Right lobe of liver (tissue), 4 donors: ENCODE measurements around the gene BCAN.

Experiments
- CTCF ChIP-seq, 4 donors: fragments of 200-600 bp in 3 of 4; fragments of 450-650 bp in 1 of 4; IDR thresholded peaks; one replicate each; pipeline versions ENCODE4 v1.5.1 to v1.8.0; 2016 to 2022; ENCODE audit warnings: antibody characterized with exemption in 4 of 4, mild to moderate bottlenecking in 2 of 4
- POLR2A ChIP-seq: fragments of 450-650 bp; IDR thresholded peaks from one replicate; pipeline ENCODE4 v1.6.1; 2017; ENCODE audit warnings: antibody characterized with exemption, mild to moderate bottlenecking
- donor health status: DM: no; HTN: no; CAD: no.
- donor health status: DM: no; HTN: no; CAD: no.
- donor health status: DM: no; HTN: yes; CAD: no.

- no peak for TF ChIP-seq CTCF (IDR thresholded peaks at IDR 0.05)
- TF ChIP-seq POLR2A: no peak
Observed at GRCh38 chr1:156599811-156600210, 42.1 kb upstream of the BCAN start.
